OCI-LY7 (cell line): ENCODE measurements around the gene PDE2A. TPM values are rescaled to one million over a fixed set of nuclear protein-coding genes. Genes with fewer than 3 reads are reported as not detected.

Experiments used
- BruUV-seq: library from RNA; stranded (reverse); fragments of 400-500 nt; replicated peaks from 2 replicates; lab custom pipeline; 2021; lab: Mats Ljungman, UMichigan
- CTCF ChIA-PET: fragments of 300-600 bp; sonication (Branson Sonifier 250); formaldehyde crosslinking; loops from one replicate; lab custom pipeline; 2022; ENCODE audit warnings: antibody characterized with exemption; ENCODE audit not compliant: unreplicated experiment; lab: Charles Lee
- POLR2A ChIA-PET: fragments of 300-600 bp; sonication (Branson Sonifier 250); formaldehyde crosslinking; loops from one replicate; lab custom pipeline; 2022; ENCODE audit warnings: antibody characterized with exemption; lab: Charles Lee
- DNase-seq: peaks from one replicate; pipeline ENCODE4 v3.0.0-alpha.2; 2015; ENCODE audit warnings: low spot score
- H2AFZ ChIP-seq: fragments of 200-600 bp; sonication (generic), shearing (Covaris generic); 2 replicates; pipeline ENCODE4 v1.6.1; 2014; ENCODE audit warnings: mild to moderate bottlenecking, antibody characterized with exemption, low read length, moderate library complexity
- H3K27ac ChIP-seq: fragments of 200-600 bp; sonication (generic); 2 replicates; pipeline ENCODE4 v1.5.1; 2014; ENCODE audit warnings: mixed run types, low read depth, mild to moderate bottlenecking, moderate library complexity, low read length, inconsistent platforms; ENCODE audit not compliant: poor library complexity, severe bottlenecking
- H3K36me3 ChIP-seq: fragments of 200-600 bp; sonication (generic); 2 replicates; pipeline ENCODE4 v1.6.1; 2014; ENCODE audit warnings: mild to moderate bottlenecking, antibody characterized with exemption, low read length, moderate library complexity, mixed read lengths; ENCODE audit not compliant: insufficient read depth
- H3K4me1 ChIP-seq: fragments of 200-600 bp; sonication (generic); 2 replicates; pipeline ENCODE4 v1.5.1; 2014; ENCODE audit warnings: mild to moderate bottlenecking, low read length; ENCODE audit not compliant: insufficient read depth, poor library complexity, severe bottlenecking
- H3K4me2 ChIP-seq: fragments of 200-600 bp; sonication (generic); 2 replicates; pipeline ENCODE4 v1.6.1; 2014; ENCODE audit warnings: mild to moderate bottlenecking, low read length
- H3K4me3 ChIP-seq: fragments of 200-600 bp; sonication (generic); 2 replicates; pipeline ENCODE4 v1.5.1; 2014; ENCODE audit warnings: mild to moderate bottlenecking, low read depth, low read length; ENCODE audit not compliant: poor library complexity, severe bottlenecking
- H3K79me2 ChIP-seq: fragments of 200-600 bp; sonication (generic); 2 replicates; pipeline ENCODE4 v1.6.1; 2016; ENCODE audit warnings: low read depth, mild to moderate bottlenecking, low read length, moderate library complexity, mixed read lengths; ENCODE audit not compliant: insufficient read depth
- H3K9me2 ChIP-seq: fragments of 200-600 bp; sonication (generic); 2 replicates; pipeline ENCODE4 v1.6.1; 2016; ENCODE audit warnings: mild to moderate bottlenecking, low read length, mixed read lengths; ENCODE audit not compliant: insufficient read depth
- H3K9me3 ChIP-seq: fragments of 200-600 bp; sonication (generic); 2 replicates; pipeline ENCODE4 v1.6.1; 2014; ENCODE audit warnings: mild to moderate bottlenecking, mixed run types, low read length, mixed read lengths
- H4K20me1 ChIP-seq: fragments of 200-600 bp; sonication (generic); 2 replicates; pipeline ENCODE4 v1.6.1; 2014; ENCODE audit warnings: mild to moderate bottlenecking, antibody characterized with exemption, low read length, moderate library complexity, mixed read lengths; ENCODE audit not compliant: insufficient read depth
- EZH2phosphoT487 ChIP-seq: fragments of 200-600 bp; sonication (generic); IDR thresholded peaks from 2 replicates; pipeline ENCODE4 v1.6.1; 2018; ENCODE audit warnings: low read depth, borderline replicate concordance, mild to moderate bottlenecking, mixed run types, antibody characterized with exemption, low read length, moderate library complexity, mixed read lengths
- intact Hi-C: fragments of 100-400 bp; cut with micrococcal nuclease; formaldehyde crosslinking; loops from one replicate; pipeline ENCODE4 v1.10.0; 2022; ENCODE audit not compliant: unreplicated experiment
- total RNA-seq, 2 experiments: library from RNA; depleted of rRNA in 1 of 2; stranded (reverse); fragments of >200 nt in 1 of 2; shearing (Covaris generic) in 1 of 2; gene quantifications; 2 replicates each; pipeline ENCODE4 v1.2.3, GENCODE V29; 2014 to 2022
- TF ChIP-seq, protein P1 (sequence below): fragments of 200-600 bp; sonication (generic); conservative IDR thresholded peaks from 2 replicates; pipeline ENCODE4 v1.5.1; 2014; ENCODE audit warnings: mild to moderate bottlenecking, antibody characterized with exemption, low read length, moderate library complexity, mixed read lengths

The PDE2A gene
- total RNA-seq, 2 experiments from 2014 or later, result 0.68 TPM; not detected in 1

DNA sequence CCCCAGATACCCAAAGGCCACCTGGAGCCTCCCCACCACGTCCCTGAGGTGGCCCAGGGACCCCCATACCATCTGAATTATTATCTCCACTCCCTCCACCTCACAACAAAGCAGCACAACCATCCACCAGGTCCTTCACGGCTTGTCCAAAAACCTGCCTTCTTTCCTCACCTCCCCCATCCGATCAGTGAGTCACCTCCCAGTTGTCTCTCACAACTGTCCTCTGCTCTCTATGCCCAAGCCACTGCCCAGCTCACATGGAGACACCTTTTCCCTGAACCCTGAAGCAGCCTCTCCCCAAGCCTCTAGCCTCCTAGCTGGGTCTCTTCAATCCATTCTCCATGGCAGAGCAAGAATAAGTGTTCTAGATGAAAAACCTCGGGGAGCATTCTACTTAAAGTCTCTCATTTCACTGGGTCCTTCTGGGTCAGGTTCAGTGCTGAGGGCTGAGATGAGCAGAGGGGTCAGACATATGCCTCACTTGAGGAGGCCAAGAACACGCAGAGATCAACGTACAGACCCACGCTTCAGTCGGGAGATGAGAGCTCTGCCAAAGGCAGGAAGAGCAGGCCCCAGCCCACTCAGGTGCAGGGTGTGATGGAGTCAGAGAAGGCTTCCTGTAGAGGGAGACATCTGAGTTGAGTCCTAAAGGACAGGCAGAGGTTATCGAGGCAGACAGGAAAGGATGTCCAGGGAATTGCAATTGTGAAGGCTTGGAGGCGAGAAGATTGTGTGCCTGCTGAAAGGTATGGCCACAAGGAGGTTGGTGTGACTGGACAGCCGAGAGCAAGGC lies 74.7 kb downstream of the PDE2A start:
- TF ChIP-seq, protein P1, sequence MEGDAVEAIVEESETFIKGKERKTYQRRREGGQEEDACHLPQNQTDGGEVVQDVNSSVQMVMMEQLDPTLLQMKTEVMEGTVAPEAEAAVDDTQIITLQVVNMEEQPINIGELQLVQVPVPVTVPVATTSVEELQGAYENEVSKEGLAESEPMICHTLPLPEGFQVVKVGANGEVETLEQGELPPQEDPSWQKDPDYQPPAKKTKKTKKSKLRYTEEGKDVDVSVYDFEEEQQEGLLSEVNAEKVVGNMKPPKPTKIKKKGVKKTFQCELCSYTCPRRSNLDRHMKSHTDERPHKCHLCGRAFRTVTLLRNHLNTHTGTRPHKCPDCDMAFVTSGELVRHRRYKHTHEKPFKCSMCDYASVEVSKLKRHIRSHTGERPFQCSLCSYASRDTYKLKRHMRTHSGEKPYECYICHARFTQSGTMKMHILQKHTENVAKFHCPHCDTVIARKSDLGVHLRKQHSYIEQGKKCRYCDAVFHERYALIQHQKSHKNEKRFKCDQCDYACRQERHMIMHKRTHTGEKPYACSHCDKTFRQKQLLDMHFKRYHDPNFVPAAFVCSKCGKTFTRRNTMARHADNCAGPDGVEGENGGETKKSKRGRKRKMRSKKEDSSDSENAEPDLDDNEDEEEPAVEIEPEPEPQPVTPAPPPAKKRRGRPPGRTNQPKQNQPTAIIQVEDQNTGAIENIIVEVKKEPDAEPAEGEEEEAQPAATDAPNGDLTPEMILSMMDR, result peak; percentile 39
- no peak for TF ChIP-seq EZH2phosphoT487
- H4K20me1 ChIP-seq, result no peaks in the 10 kb centered on the region
- H3K9me3 ChIP-seq, result no peaks in the 10 kb centered on the region
- H3K36me3 ChIP-seq, result no peaks in the 10 kb centered on the region
- no peaks in the 10 kb centered on the region for H3K9me2 ChIP-seq
- no TSS peak for BruUV-seq
- ChIA-PET CTCF (no interaction called here), POLR2A (no interaction called here)
- no peaks in the 10 kb centered on the region for H3K79me2 ChIP-seq
- intact Hi-C loops, result no loop called here
- no peak overlapping the region for H3K4me2 ChIP-seq
- no peak for DNase-seq
- no peak overlapping the region for H2AFZ ChIP-seq
- no peaks in the 10 kb centered on the region for H3K4me1 ChIP-seq
- no peak overlapping the region for H3K4me3 ChIP-seq
- no peak overlapping the region for H3K27ac ChIP-seq

DNA sequence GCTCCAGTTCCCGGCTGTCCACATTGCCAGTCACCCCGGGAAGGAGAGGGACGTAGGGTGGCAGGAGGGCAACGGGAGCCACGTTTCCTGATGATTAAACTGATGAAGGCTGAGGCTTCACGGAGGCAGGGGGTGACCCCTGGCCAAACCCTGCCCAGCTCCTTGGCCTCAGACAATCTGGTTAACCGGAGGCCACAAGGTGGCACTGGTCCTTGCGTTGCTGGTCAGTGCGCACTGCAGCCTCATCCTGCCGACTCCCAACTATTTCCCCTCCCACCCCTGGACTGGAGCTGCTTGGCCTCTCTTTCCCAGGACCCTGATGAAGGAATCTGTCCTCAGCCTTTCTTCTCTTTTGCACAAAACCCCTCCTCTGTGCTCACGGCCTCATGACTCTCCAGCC lies 75.3 kb downstream of the PDE2A start:
- BruUV-seq, result no TSS peak

More for the DNA sequence above, 75.3 kb downstream of the PDE2A start:
- Histone ChIP-seq H3K36me3 (no peaks in the 10 kb centered on the region), H3K27ac (no peak overlapping the region), H3K79me2 (no peaks in the 10 kb centered on the region), H4K20me1 (no peaks in the 10 kb centered on the region), H3K9me2 (no peaks in the 10 kb centered on the region), H3K4me2 (no peak overlapping the region), H3K4me1 (peaks cover under 1% of the 10 kb centered on the region), H3K9me3 (no peaks in the 10 kb centered on the region), H2AFZ (no peak overlapping the region), H3K4me3 (no peak overlapping the region)
- no peak for DNase-seq
- intact Hi-C loops, result no loop called here
- TF ChIP-seq EZH2phosphoT487, result no peak
- TF ChIP-seq, protein P1, result peak; percentile 33; the same call in 1 of the 2 replicates
- POLR2A ChIA-PET, result no interaction called here
- CTCF ChIA-PET, result no interaction called here
